ENCODE data around the gene PPP1R14D.
A peak's percentile ranks its signal among the peaks of the same experiment; 100 is the strongest.
"Not testable (repeated sequence)": the region's sequence is repeated elsewhere in the genome, so short reads cannot be mapped to it uniquely, and the experiment has no call there.

The PPP1R14D gene, protein sequence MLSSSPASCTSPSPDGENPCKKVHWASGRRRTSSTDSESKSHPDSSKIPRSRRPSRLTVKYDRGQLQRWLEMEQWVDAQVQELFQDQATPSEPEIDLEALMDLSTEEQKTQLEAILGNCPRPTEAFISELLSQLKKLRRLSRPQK

GRCh38 chr15:40828447-40829036, at the start of gene PPP1R14D:
Gene PPP1R14D (minus strand): TSS chr15:40828708. CDS start chr15:40828641, 67 bp downstream.
- DNase-seq, result no peak

GRCh38 chr15:40877694-40878093, 49.2 kb upstream of the PPP1R14D start:
- DNase-seq, result no peak

GRCh38 chr15:40875991-40876730, 47.7 kb upstream of the PPP1R14D start:
- DNase-seq, result no peak

DNA sequence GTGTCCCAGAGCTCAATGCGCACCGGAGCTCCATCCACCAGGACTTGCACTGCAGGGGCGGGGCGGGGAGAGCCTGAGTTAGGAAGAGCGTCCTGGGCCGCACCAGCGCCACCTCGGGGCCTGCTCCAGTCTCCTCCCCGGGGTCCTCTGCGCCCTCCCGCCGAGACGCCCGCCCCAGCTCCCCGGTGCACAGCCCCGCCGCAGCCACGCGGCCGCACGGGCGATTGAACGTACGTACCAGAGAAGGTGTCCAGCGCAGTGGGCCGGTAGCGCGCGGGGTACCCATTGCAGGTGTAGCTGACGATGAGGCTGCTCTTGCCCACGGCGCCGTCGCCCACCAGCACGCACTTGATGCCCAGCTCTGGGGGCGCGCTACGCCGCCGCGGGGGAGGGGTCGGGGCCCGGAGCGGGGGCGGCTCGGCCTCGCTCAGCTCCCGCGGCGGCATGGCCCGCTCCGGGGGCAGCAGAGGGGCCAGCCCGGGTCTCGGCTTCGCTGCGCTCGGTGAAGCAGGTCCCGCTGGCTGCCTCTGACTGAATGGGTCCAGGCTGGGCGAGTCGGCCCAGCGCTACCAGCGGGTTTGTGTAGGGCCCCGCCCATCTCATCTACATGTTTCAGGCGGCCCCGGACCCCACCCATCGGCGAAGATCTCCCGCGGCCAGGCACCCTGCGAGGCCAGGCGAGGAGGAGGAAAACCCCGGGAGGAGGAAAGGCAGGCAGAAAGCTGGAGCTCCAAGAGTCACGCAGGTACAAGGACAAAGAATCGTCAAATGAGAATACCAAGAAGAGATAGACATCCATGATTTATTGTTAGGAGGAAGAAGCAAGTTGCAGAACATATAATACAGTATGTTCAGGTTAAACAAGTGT, 45.4 kb upstream of the PPP1R14D start, which contains the start of gene RHOV:
TSS of gene RHOV (minus strand) at position 541 of the 868 bp plus-strand sequence. CDS start at position 446, 95 bp downstream.
- DNase-seq, result peak; percentile 25

GRCh38 chr15:40872791-40873693, 44.5 kb upstream of the PPP1R14D start:
- no peak for DNase-seq

- DNase-seq, result no peak
Measured at GRCh38 chr15:40871749-40872617, 43.5 kb upstream of the PPP1R14D start.

- no peak for DNase-seq
Measured at GRCh38 chr15:40870716-40871115, 42.2 kb upstream of the PPP1R14D start.

GRCh38 chr15:40869686-40870085, 41.2 kb upstream of the PPP1R14D start:
- no peak for DNase-seq

DNA sequence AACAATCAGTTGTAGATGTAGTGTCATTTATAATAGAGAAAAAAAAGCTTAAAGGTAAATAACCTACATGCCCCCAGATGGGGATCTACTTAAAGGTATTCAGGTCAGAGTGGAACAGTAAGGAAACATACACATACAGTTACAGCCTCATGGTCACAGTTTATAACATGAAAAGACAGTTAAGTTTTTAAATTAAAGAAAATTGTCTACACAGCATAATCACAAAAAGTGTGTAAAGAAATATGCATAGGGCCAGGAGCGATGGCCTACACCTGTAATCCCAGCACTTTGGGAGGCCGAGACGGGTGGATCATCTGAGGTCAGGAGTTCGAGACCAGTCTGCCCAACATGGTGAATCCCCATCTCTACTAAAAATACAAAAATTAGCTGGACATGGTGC, 38.7 kb upstream of the PPP1R14D start:
- DNase-seq, result no peak

GRCh38 chr15:40863660-40864270, 35.3 kb upstream of the PPP1R14D start:
- DNase-seq, result no peak

DNA sequence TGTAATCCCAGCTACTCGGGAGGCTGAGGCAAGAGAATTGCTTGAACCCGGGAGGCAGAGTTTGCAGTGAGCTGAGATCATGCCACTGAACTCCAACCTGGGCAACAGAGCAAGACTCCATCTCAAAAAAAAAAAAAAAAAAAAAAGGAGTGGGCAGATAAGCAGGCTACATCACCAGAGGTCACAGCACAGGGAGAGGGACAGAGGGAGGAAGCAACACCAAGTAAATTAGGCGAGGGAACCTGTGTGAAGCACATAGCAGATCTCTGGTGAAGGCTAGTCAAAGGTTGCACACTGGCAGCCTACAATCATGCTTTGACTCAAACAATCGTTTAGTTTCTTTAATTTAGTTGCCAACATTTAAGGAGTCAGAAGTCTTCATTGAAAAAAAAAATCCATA, 32.6 kb upstream of the PPP1R14D start:
- not testable (repeated sequence) for DNase-seq

DNA sequence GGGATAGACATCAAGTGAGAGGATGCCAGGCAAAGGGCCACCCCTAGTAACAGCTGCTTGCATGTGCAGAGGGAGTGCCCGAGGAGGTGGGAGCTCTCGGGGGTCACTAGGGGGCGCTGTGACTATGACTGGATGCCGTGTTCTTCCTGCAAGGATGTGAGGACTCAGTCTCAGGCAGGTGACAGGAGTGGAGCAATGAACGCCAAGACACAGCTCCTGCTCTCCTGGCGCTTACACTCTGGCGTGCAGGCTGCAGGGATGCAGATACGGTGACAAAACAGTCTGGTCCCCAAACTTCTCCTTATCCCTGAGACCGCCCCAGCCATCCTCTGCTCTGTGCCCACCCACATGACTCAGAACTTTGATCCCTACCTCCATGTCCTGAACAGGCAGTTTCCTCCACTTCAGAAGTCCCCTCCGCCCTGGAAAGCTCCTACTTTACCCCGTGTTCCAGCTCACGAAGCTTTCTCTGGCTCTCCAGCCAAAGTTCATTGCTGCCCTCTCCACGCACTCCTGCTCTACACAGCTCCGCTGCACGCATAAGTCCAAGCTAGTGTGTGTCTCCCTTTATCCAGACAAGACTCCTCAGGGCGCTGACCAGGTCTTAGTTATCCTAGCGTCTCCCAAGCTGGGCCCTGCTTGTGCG, 30.8 kb upstream of the PPP1R14D start:
- DNase-seq, result peak; percentile 18

- DNase-seq, result no peak
Measured at GRCh38 chr15:40858706-40859105, 30.2 kb upstream of the PPP1R14D start.

DNA sequence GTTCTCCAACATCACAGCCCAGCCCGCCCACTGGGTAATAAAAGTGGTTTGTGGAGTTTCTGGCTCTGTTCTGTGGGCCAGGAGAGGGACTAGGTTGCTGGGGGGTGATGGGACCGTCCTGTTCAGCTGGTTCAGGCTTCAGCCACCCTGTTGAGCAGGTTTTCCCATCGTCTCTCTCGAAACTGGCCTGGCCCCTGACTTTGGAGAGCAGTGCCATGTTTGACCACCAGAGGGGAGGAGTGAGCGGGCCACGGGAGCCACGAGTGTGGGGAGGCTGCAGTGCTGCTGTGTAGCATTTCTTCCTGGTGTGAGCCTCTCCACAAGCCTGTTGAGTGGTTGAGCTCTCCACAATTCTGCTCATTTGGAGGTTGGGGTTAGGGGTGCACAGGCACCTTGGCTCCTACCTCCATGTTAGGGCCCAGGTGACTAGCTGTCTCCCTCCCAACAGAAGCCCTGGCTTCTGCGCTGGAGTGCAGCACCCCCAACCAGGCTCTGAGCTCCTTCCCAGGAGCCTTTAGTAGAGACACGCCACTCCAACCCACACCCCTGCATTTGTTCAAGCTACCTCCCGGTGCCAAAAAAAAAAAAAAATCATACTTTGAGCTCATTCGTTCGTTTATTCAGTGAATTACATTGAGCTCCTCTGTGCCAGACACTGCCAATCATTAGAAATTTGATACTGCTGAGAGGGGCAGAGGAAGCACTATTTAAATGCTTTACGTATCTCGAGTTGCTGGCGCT, 29.3 kb upstream of the PPP1R14D start:
- peak; percentile 75 for DNase-seq

DNA sequence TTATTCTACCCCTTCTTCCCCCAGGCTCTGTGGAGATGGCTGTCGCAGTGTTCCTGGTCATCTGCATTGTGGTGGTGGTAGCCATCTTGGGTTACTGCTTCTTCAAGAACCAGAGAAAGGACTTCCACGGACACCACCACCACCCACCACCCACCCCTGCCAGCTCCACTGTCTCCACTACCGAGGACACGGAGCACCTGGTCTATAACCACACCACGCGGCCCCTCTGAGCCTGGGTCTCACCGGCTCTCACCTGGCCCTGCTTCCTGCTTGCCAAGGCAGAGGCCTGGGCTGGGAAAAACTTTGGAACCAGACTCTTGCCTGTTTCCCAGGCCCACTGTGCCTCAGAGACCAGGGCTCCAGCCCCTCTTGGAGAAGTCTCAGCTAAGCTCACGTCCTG, 28.2 kb upstream of the PPP1R14D start:
- no peak for DNase-seq

GRCh38 chr15:40855706-40856234, 27.3 kb upstream of the PPP1R14D start:
- no peak for DNase-seq

DNA sequence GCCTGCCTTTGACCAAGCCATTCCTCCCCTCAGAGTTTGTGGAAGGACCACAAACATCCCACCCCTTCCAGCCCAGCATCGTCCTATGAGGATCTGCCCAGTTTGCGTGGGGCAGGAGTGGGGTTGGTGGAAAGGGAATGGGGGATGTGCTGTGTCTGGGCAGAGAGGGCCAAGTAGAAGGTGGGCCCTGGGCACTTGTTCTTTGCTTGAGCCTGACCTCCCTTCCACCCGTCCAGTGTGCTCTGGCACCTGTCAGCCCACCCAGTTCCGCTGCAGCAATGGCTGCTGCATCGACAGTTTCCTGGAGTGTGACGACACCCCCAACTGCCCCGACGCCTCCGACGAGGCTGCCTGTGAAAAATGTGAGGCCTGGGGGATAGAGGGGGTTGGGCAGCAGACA, 25.7 kb upstream of the PPP1R14D start:
- no peak for DNase-seq

GRCh38 chr15:40853241-40853890, 24.9 kb upstream of the PPP1R14D start:
- no peak for DNase-seq

DNA sequence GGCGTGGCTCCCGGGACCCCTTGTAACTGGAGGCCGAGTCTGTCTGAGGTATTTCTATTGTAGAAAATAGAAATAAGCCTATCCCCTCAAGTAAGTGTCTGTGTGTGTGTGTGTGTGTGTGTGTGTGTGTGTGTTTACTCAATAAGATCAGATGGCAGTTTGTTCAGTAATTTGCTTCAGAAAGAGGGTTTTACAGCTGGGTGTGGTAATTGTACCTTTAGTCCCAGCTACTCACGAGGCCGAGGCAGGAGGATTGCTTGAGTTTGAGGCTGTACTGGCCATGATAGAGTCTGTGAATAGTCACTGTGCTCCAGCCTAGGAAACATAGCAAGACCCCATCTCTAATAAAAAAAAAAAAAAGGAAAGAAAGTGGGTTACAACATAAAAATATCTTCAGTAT, 24.0 kb upstream of the PPP1R14D start:
- no peak for DNase-seq
